Uterus (tissue), 4 donors: ENCODE results near the gene ANKRD52. TPM values are rescaled to one million over a fixed set of nuclear protein-coding genes. Genes with fewer than 3 reads are reported as not detected.
A peak's percentile ranks its signal among the peaks of the same experiment; 100 is the strongest.

Experiments
- DNase-seq, 2 donors: peaks; one replicate each; pipeline ENCODE4 v3.0.0-alpha.2; 2019 to 2020
- H3K27ac ChIP-seq, 2 donors: fragments of 200-600 bp; sonication (generic); 1 replicate in 1 of 2; 2 replicates in 1 of 2; pipeline ENCODE4 v1.5.1; 2016 to 2018
- H3K27me3 ChIP-seq, 2 donors: fragments of 200-600 bp; sonication (generic); one replicate each; pipeline ENCODE4 v1.5.1; 2018 to 2019; ENCODE audit warnings: control low read depth in 1 of 2
- H3K36me3 ChIP-seq, 2 donors: fragments of 200-600 bp; sonication (generic); one replicate each; pipeline ENCODE4 v1.5.1; 2019; ENCODE audit warnings: control low read depth in 1 of 2
- H3K4me1 ChIP-seq, 2 donors: fragments of 200-600 bp; sonication (generic); one replicate each; pipeline ENCODE4 v1.5.1; 2018 to 2019; ENCODE audit warnings: control low read depth in 1 of 2
- H3K4me3 ChIP-seq, 2 donors: fragments of 200-600 bp; sonication (generic); 1 replicate in 1 of 2; 2 replicates in 1 of 2; pipeline ENCODE4 v1.5.1; 2018 to 2019; ENCODE audit warnings: mild to moderate bottlenecking in 1 of 2
- H3K9me3 ChIP-seq, 2 donors: fragments of 200-600 bp; sonication (generic); one replicate each; pipeline ENCODE4 v1.5.1; 2019; ENCODE audit warnings: control low read depth in 1 of 2
- POLR2A ChIP-seq, 2 donors: fragments of 450-650 bp; IDR thresholded peaks; one replicate each; pipeline ENCODE4 v1.6.1; 2016; ENCODE audit warnings: antibody characterized with exemption in 2 of 2, mild to moderate bottlenecking in 1 of 2, moderate library complexity in 1 of 2
- intact Hi-C: fragments of 100-400 bp; cut with DNase I; formaldehyde crosslinking; loops from one replicate; pipeline ENCODE4 v1.15.1; 2023; ENCODE audit warnings: low total_unique reads
- total RNA-seq, 4 donors: library from RNA; depleted of rRNA in 3 of 4; stranded (reverse); fragments of >200 nt in 3 of 4; gene quantifications; one replicate each; pipeline versions ENCODE4 v1.1.0 to v1.2.4, GENCODE V29; 2014 to 2023
- TF ChIP-seq, protein P1 (sequence below), 4 experiments: fragments of 200-600 bp in 2 of 4; fragments of 450-650 bp in 2 of 4; sonication (generic) in 2 of 4; IDR thresholded peaks; one replicate each; pipeline ENCODE4 v1.5.1; 2016 to 2019; ENCODE audit warnings: antibody characterized with exemption in 4 of 4, mild to moderate bottlenecking in 2 of 4, moderate library complexity in 1 of 4
- donor health status: DM: yes; HTN: yes; CAD: no.

The ANKRD52 gene
- total RNA-seq, 4 donors from 2014 or later: 0.88 to 35.4 (median 15.5) TPM

DNA sequence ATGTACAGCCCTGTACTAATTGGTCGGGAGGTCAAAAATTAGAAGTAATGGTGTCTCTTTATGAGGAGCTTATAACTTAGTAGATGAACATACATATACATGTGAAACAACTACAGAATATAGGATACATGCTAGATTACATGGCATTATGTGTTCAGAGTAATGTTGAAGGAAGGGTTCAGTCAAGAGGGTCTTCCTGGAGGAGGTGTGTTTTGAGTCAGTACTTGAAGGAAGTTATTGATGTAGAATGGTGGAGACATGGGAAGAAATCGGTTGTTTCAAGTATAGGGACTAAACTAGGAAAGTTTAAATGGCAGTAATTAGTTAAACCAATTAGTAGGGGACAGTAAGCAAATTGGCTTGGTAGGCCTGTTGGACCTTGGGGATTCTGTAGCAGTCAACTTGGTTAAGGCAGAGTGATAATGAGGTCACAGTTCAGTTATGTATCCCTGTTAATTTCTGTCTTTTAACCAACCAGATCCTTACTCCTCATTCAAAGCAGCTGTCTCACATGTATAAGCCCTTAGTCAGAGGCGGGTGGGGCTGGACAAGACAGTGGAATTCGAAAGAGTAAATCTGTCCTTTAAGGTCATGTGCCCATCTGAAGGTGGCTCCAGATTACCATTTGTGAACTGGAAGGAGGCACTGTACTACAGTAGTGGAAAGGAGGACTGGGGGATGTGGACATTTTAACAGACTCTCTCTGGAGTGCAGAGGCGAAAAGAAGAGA, 3.5 kb upstream of the ANKRD52 start:
- no peak for TF ChIP-seq POLR2A (IDR thresholded peaks at IDR 0.05)
- TF ChIP-seq, protein P1, sequence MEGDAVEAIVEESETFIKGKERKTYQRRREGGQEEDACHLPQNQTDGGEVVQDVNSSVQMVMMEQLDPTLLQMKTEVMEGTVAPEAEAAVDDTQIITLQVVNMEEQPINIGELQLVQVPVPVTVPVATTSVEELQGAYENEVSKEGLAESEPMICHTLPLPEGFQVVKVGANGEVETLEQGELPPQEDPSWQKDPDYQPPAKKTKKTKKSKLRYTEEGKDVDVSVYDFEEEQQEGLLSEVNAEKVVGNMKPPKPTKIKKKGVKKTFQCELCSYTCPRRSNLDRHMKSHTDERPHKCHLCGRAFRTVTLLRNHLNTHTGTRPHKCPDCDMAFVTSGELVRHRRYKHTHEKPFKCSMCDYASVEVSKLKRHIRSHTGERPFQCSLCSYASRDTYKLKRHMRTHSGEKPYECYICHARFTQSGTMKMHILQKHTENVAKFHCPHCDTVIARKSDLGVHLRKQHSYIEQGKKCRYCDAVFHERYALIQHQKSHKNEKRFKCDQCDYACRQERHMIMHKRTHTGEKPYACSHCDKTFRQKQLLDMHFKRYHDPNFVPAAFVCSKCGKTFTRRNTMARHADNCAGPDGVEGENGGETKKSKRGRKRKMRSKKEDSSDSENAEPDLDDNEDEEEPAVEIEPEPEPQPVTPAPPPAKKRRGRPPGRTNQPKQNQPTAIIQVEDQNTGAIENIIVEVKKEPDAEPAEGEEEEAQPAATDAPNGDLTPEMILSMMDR (IDR thresholded peaks at IDR 0.05): no peak

GRCh38 chr12:56260921-56261320, 2.7 kb upstream of the ANKRD52 start:
- no peak for DNase-seq
- H3K4me3 ChIP-seq: no peak overlapping the region
- TF ChIP-seq, protein P1 (IDR thresholded peaks at IDR 0.05): no peak
- no peak for TF ChIP-seq POLR2A (IDR thresholded peaks at IDR 0.05)
- H3K9me3 ChIP-seq: no peaks in the 10 kb centered on the region
- peaks cover 0 to 11% of the 10 kb centered on the region in 2 donors for H3K4me1 ChIP-seq
- H3K27ac ChIP-seq: no peak overlapping the region
- intact Hi-C loops: no loop called here
- H3K36me3 ChIP-seq: no peaks in the 10 kb centered on the region
- H3K27me3 ChIP-seq: no peaks in the 10 kb centered on the region

More for the DNA sequence above, 3.5 kb upstream of the ANKRD52 start:
- Histone ChIP-seq H3K4me3 (no peak overlapping the region), H3K9me3 (no peaks in the 10 kb centered on the region), H3K36me3 (no peaks in the 10 kb centered on the region), H3K27me3 (no peaks in the 10 kb centered on the region), H3K27ac (no peak overlapping the region), H3K4me1 (peaks cover 0 to 8% of the 10 kb centered on the region in 2 donors)
- DNase-seq: no peak
- intact Hi-C loops: no loop called here

DNA sequence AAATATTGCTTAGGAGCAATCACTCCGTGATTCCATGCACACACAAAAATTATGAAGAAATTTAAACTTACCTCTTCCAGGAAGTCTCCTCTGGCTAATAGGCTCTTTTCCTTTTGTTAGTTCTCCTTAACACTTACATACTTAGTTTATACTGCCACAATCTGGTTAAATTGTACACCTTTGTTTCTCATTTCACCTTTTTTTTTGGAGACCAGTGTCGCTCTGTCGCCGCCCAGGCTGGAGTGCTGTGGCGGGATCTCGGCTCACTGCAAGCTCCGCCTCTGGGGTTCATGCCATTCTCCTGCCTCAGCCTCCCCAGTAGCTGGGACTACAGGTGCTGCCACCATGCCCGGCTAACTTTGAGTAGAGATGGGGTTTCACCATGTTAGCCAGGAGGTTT, 2.2 kb upstream of the ANKRD52 start:
- Histone ChIP-seq H3K36me3 (no peaks in the 10 kb centered on the region), H3K27ac (no peak overlapping the region), H3K4me1 (peaks cover 0 to 11% of the 10 kb centered on the region in 2 donors), H3K27me3 (no peaks in the 10 kb centered on the region), H3K9me3 (no peaks in the 10 kb centered on the region), H3K4me3 (no peak overlapping the region)
- DNase-seq: no peak
- intact Hi-C loops: no loop called here
- no peak for TF ChIP-seq POLR2A (IDR thresholded peaks at IDR 0.05)
- TF ChIP-seq, protein P1 (IDR thresholded peaks at IDR 0.05): no peak

- TF ChIP-seq, protein P1 (IDR thresholded peaks at IDR 0.05): no peak
- no peak for TF ChIP-seq POLR2A (IDR thresholded peaks at IDR 0.05)
- Histone ChIP-seq H3K36me3 (no peaks in the 10 kb centered on the region), H3K27me3 (no peaks in the 10 kb centered on the region), H3K9me3 (no peaks in the 10 kb centered on the region), H3K4me1 (peaks cover 0 to 11% of the 10 kb centered on the region in 2 donors), H3K27ac (peak overlapping the region; percentile 94 to 95), H3K4me3 (peak overlapping the region; percentile 78 to 89)
- DNase-seq: no peak
- intact Hi-C loops: no loop called here
Observed at GRCh38 chr12:56258820-56259183, 618 bp upstream of the ANKRD52 start.

DNA sequence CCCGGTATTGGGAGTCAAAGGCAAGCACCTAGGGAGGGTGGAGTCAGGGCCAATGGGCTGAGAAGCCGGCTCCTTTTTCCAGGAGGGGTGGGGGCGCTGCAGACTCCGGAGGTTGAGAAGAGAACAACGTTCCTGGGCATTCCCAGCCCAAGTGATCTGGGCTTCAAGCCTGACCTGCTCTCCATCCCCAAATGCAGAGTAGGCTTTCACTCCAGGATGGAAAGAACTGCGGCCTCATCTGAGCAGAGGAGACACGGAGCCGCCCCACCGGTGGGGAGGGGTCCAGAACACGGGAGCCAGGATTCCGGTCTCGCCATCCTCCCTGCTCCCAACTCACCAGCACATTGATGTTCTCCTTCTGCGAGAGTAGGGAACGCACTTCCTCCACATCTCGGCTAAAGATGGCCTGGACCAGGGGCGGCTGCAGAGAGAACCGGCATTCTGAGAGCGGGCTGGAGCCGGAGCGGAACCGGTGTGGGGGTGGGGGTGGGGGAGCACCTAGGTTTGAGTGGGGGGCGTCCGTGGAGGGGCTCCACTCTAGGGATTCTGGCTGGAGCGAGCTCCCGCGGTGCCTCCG, 605 bp downstream of the ANKRD52 start:
- peak overlapping the region; percentile 78 to 89 for H3K4me3 ChIP-seq
- intact Hi-C loops: no loop called here
- no peak for DNase-seq
- no peaks in the 10 kb centered on the region for H3K9me3 ChIP-seq
- no peaks in the 10 kb centered on the region for H3K36me3 ChIP-seq
- H3K27ac ChIP-seq: peak overlapping the region; percentile 94 to 95
- no peaks in the 10 kb centered on the region for H3K27me3 ChIP-seq
- TF ChIP-seq, protein P1 (IDR thresholded peaks at IDR 0.05): no peak
- TF ChIP-seq POLR2A (IDR thresholded peaks at IDR 0.05): no peak
- peaks cover 0 to 11% of the 10 kb centered on the region in 2 donors for H3K4me1 ChIP-seq
